ENCODE data around the gene WASF2. TPM values are rescaled to one million over a fixed set of nuclear protein-coding genes. Genes with fewer than 3 reads are reported as not detected.

WASF2 gene
- total and polyA plus RNA-seq, 2 of the 4 experiments (the other 2 are of a cell fraction): 7.9 to 45.4 TPM

- CTCF ChIA-PET: no interaction called here
- peak overlapping the region; percentile 93 for H2AK9ac ChIP-seq (replicated peaks; ENCODE audit: low read depth, low read length, poor library complexity)
- peak overlapping the region; percentile 33; the same call in 1 of the 2 replicates for H2AK5ac ChIP-seq (ENCODE audit: low read depth, low read length)
- intact Hi-C loops (cut with micrococcal nuclease): no loop called here
- no peak overlapping the region for H2BK20ac ChIP-seq (ENCODE audit: low read depth, low read length)
- no peaks in the 10 kb centered on the region for H3K27me3 ChIP-seq (ENCODE audit: control insufficient read depth, insufficient read depth, low read length)
- no peak overlapping the region for H2BK5ac ChIP-seq (ENCODE audit: low read depth, low read length, poor library complexity, severe bottlenecking)
- no peak overlapping the region for H2AFZ ChIP-seq (replicated peaks; ENCODE audit: low read length, poor library complexity)
- no peak overlapping the region; the same call in 1 of the 2 replicates for H3K4ac ChIP-seq (ENCODE audit: low read depth, low read length)
- dilution Hi-C loops (cut with HindIII; ENCODE audit: low sequenced_read_pairs, unreplicated experiment): no loop called here
- H3K9me3 ChIP-seq (ENCODE audit: control insufficient read depth, insufficient read depth, low read length): no peaks in the 10 kb centered on the region
- BruUV-seq (replicated peaks): no TSS peak
- no peak overlapping the region for H3K4me2 ChIP-seq (ENCODE audit: low read depth, low read length)
- peaks cover 2% of the 10 kb centered on the region; the same call in 1 of the 2 replicates for H4K20me1 ChIP-seq (ENCODE audit: insufficient read depth, low read length)
- POLR2A ChIA-PET (ENCODE audit: unreplicated experiment): no interaction called here
- no peak overlapping the region for H3K9ac ChIP-seq (ENCODE audit: low read depth, low read length)
- H3K27ac ChIP-seq (ENCODE audit: insufficient read depth, low read length): no peak overlapping the region
- DNase-seq (no peak), ATAC-seq (ENCODE audit: low read depth) (no peak)
- TF ChIP-seq RAD21 (IDR thresholded peaks at IDR 0.05; ENCODE audit: low read length): no peak
- TF ChIP-seq CHD1 (IDR thresholded peaks at IDR 0.05; ENCODE audit: low read depth, low read length): no peak
- TF ChIP-seq SMC3 (IDR thresholded peaks at IDR 0.05; ENCODE audit: low read depth, low read length): no peak
- no peak for TF ChIP-seq CEBPB (IDR thresholded peaks at IDR 0.05; ENCODE audit: low read depth, low read length)
- TF ChIP-seq POLR2A (IDR thresholded peaks at IDR 0.05; ENCODE audit: low read depth, low read length): no peak
- TF ChIP-seq USF2 (IDR thresholded peaks at IDR 0.05; ENCODE audit: low read depth, low read length): no peak
- no peak for TF ChIP-seq MAZ (IDR thresholded peaks at IDR 0.05; ENCODE audit: borderline replicate concordance, low read depth, low read length)
- no peak for TF ChIP-seq CTCF (conservative IDR thresholded peaks at IDR 0.05; ENCODE audit: low read depth, low read length)
- TF ChIP-seq BHLHE40 (IDR thresholded peaks at IDR 0.05; ENCODE audit: low read depth, low read length): no peak
- TF ChIP-seq ELK1 (IDR thresholded peaks at IDR 0.05; ENCODE audit: borderline replicate concordance, low read depth, low read length): no peak
- TF ChIP-seq MAFK (IDR thresholded peaks at IDR 0.05; ENCODE audit: low read depth, low read length): no peak
- peaks cover 11% of the 10 kb centered on the region for H3K4me1 ChIP-seq (ENCODE audit: control insufficient read depth, insufficient read depth, low read length)
- H3K4me3 ChIP-seq (ENCODE audit: insufficient read depth, low read depth, low read length): no peak overlapping the region
- H4K91ac ChIP-seq (ENCODE audit: insufficient read depth, low read depth, low read length): peak overlapping the region; percentile 5; the same call in 1 of the 2 replicates
- no peak overlapping the region for H3K14ac ChIP-seq (replicated peaks; ENCODE audit: low read depth, low read length)
- 97% methylated on average over 6 of the region's 26 CpGs; no CpG with 5 or more reads in 1 of the 2 experiments for WGBS, 2 experiments (ENCODE audit: extremely low coverage in 2 of 2, insufficient read length in 1 of 2)
- H3K36me3 ChIP-seq (ENCODE audit: control insufficient read depth, insufficient read depth, low read length): peaks cover 34% of the 10 kb centered on the region
- no peak overlapping the region for H4K5ac ChIP-seq (ENCODE audit: low read depth, low read length)
- no peak overlapping the region for H2BK120ac ChIP-seq (ENCODE audit: low read depth, low read length)
- in situ Hi-C loops (cut with MboI; ENCODE audit: low sequenced_read_pairs): no loop called here
- H2BK15ac ChIP-seq (ENCODE audit: low read depth, low read length): no peak overlapping the region
- H3K56ac ChIP-seq (ENCODE audit: extremely low read depth, insufficient read depth, low read length): no peak overlapping the region
- peaks cover 18% of the 10 kb centered on the region for H3K9me1 ChIP-seq (ENCODE audit: insufficient read depth, low read length)
- no peak overlapping the region for H3K23ac ChIP-seq (ENCODE audit: low read depth, low read length)
- H3K79me1 ChIP-seq (ENCODE audit: low read depth in 1 of 2, low read length in 2 of 2): peaks cover 6 to 24% of the 10 kb centered on the region in 2 experiments; a peak in 3 of 4 replicates
- H3K18ac ChIP-seq (ENCODE audit: low read depth, low read length): no peak overlapping the region
- H4K8ac ChIP-seq (ENCODE audit: low read depth in 2 of 2, low read length in 2 of 2): no peak overlapping the region; a peak in 2 of 4 replicates
Observed at GRCh38 chr1:27363766-27364695, 125.9 kb downstream of the WASF2 start.
